Activated T-helper 2 cell treated with anti-CD3 and anti-CD28 coated beads, Interferon-gamma antibody, Interleukin-2, Interleukin-4, amounts not matched to agents 10 μg/mL and 5 μg/mL and 100 μg/mL, durations not matched to agents 14 hours and 24 hours and 36 hours (primary cell): ENCODE data around the gene CCDC102A. TPM values are rescaled to one million over a fixed set of nuclear protein-coding genes. Genes with fewer than 3 reads are reported as not detected.

Experiments used
- DNase-seq: peaks from one replicate; pipeline ENCODE4 v3.0.0; 2021; ENCODE audit warnings: low spot score
- H3K27ac Mint-ChIP-seq: one replicate; pipeline ENCODE4 v1.8.0; 2021; ENCODE audit warnings: mixed read lengths
- H3K27me3 Mint-ChIP-seq: one replicate; pipeline ENCODE4 v1.8.0; 2021; ENCODE audit warnings: low read depth, mixed read lengths
- H3K36me3 Mint-ChIP-seq: one replicate; pipeline ENCODE4 v1.8.0; 2021; ENCODE audit warnings: low read depth, mixed read lengths
- H3K4me1 Mint-ChIP-seq: one replicate; pipeline ENCODE4 v1.8.0; 2021; ENCODE audit warnings: low read depth, mixed read lengths
- H3K4me3 Mint-ChIP-seq: one replicate; pipeline ENCODE4 v1.8.0; 2021; ENCODE audit warnings: low read depth, mild to moderate bottlenecking, moderate library complexity, mixed read lengths
- H3K9me3 Mint-ChIP-seq: one replicate; pipeline ENCODE4 v1.8.0; 2021; ENCODE audit warnings: mixed read lengths
- intact Hi-C: fragments of 100-400 bp; cut with micrococcal nuclease; formaldehyde crosslinking; loops from one replicate; pipeline ENCODE4 v1.15.1; 2023
- total RNA-seq: library from RNA; stranded (reverse); gene quantifications from 2 replicates; pipeline ENCODE4 v1.2.3, GENCODE V29; 2022

CCDC102A gene
- total RNA-seq, 1 donor from 2014 or later, result 6.8 TPM

GRCh38 chr16:57479976-57480753 lies 56.2 kb downstream of the CCDC102A start:
- no peak overlapping the region for H3K27ac Mint-ChIP-seq
- DNase-seq, result no peak

GRCh38 chr16:57479205-57479975 lies 57.0 kb downstream of the CCDC102A start:
- Mint-ChIP-seq H3K4me1 (peaks cover 12% of the 10 kb centered on the region), H3K9me3 (no peaks in the 10 kb centered on the region), H3K27ac (no peak overlapping the region), H3K36me3 (no peaks in the 10 kb centered on the region), H3K27me3 (peaks cover 3% of the 10 kb centered on the region), H3K4me3 (no peak overlapping the region)
- intact Hi-C loops, result no loop called here
- DNase-seq, result no peak

More at GRCh38 chr16:57479976-57480753, 56.2 kb downstream of the CCDC102A start:
- peaks cover 7% of the 10 kb centered on the region for H3K27me3 Mint-ChIP-seq
- H3K36me3 Mint-ChIP-seq, result no peaks in the 10 kb centered on the region
- no peak overlapping the region for H3K4me3 Mint-ChIP-seq
- no peaks in the 10 kb centered on the region for H3K9me3 Mint-ChIP-seq
- intact Hi-C loops, result no loop called here
- H3K4me1 Mint-ChIP-seq, result peaks cover 11% of the 10 kb centered on the region

DNA sequence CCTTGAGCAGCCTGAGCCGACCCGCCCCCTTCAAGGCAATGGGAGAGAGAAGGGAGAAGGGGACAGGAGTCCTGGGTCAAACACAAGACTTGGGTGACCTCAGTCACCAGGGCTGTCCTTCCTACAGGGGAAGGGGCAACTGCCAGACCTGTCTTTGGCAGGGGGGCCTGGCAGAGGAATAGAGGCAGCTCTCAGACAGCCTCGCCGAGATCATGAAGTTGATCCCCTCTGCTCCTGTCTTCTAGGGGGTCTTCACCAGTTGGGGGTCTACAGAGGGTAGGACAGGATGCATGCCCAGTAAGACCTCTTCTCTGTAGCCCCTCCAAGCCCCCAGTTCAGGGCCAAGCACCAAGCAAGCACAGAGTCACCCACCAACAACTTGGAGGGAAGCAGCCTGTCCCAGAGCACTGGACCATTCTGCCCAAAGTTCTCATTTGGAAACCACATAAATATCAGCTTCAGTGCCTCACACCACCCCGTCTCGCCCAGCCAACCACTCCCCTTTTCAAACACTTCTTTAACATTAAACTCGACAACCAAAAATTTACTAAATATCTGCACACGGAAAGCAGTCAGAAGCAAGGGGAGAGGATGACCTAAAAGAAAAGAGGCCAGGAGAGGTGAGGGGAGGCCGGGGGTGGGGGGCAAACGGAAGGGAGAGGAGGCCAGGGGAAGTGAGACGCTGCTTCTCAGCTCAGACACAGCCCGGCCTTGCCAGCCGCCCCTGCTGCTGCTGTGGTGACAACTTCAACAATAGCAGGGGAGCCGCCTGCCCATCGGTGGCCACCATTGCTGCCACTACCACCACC lies 57.8 kb downstream of the CCDC102A start:
- DNase-seq, result no peak
- Mint-ChIP-seq H3K4me1 (peaks cover 12% of the 10 kb centered on the region), H3K4me3 (no peak overlapping the region), H3K27ac (no peak overlapping the region), H3K27me3 (peaks cover 3% of the 10 kb centered on the region), H3K9me3 (no peaks in the 10 kb centered on the region), H3K36me3 (no peaks in the 10 kb centered on the region)
- intact Hi-C loops, result no loop called here

DNA sequence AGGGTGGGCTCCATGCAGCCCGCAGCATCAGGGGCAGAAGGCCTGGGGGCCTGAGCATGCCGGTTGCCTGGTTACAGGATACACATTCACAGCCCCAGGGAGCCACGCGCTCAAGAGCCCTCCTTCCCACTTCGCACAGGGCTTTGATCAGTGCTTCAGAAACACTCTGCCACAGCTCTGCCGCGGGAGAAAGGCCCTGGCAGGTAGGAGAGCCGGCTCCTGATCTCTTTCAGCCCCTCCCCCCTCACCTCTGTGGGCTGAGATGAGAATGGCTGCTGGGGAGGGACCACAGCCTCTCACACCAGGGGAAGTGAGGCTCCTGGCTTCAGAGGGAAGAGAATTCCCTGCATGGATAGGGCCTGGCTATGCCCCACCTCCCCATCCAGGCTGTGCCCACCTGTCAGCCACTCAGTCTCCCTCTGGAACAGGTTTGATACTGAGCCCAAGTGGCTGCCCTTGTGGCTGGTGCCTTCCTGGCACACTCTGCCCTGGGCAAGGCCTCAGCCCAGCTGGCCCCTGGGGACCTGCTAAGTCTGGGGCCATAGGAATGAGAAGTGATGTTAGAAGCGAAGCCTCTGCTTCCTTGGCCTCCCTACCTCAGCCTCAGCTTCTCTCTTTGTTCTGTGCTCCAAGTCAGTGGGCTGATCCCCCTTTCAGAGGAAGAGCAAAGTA lies 58.7 kb downstream of the CCDC102A start:
- no peak for DNase-seq
- Mint-ChIP-seq H3K27me3 (peaks cover 3% of the 10 kb centered on the region), H3K9me3 (no peaks in the 10 kb centered on the region), H3K4me1 (peaks cover 12% of the 10 kb centered on the region), H3K36me3 (no peaks in the 10 kb centered on the region), H3K4me3 (no peak overlapping the region), H3K27ac (no peak overlapping the region)
- intact Hi-C loops, result no loop called here

- no peak overlapping the region for H3K4me3 Mint-ChIP-seq
- no peaks in the 10 kb centered on the region for H3K9me3 Mint-ChIP-seq
- peaks cover 4% of the 10 kb centered on the region for H3K36me3 Mint-ChIP-seq
- H3K4me1 Mint-ChIP-seq, result peaks cover 12% of the 10 kb centered on the region
- H3K27me3 Mint-ChIP-seq, result peaks cover 3% of the 10 kb centered on the region
- no peak overlapping the region for H3K27ac Mint-ChIP-seq
- no peak for DNase-seq
- intact Hi-C loops, result loop anchor here (1.0 kb wide), 1 partner anchor 10 kb away; the partner anchor contains the start of gene DOK4
These were observed 59.6 kb downstream of the CCDC102A start for GRCh38 chr16:57476546-57477410.

- Mint-ChIP-seq H3K27ac (peak overlapping the region; percentile 52), H3K4me1 (peaks cover 12% of the 10 kb centered on the region), H3K4me3 (peak overlapping the region; percentile 47)
These were observed 60.5 kb downstream of the CCDC102A start for GRCh38 chr16:57475711-57476339.

GRCh38 chr16:57474671-57475661 lies 61.4 kb downstream of the CCDC102A start:
- H3K36me3 Mint-ChIP-seq, result peaks cover 16% of the 10 kb centered on the region
- no peaks in the 10 kb centered on the region for H3K9me3 Mint-ChIP-seq
- peaks cover 12% of the 10 kb centered on the region for H3K4me1 Mint-ChIP-seq
- intact Hi-C loops, result loop anchor here (1.0 kb wide), 1 partner anchor 44 kb away; no protein-coding TSS in a partner anchor
- H3K4me3 Mint-ChIP-seq, result no peak overlapping the region
- H3K27me3 Mint-ChIP-seq, result peaks cover 3% of the 10 kb centered on the region
- no peak for DNase-seq
- H3K27ac Mint-ChIP-seq, result no peak overlapping the region

More at GRCh38 chr16:57475711-57476339, 60.5 kb downstream of the CCDC102A start:
- H3K27me3 Mint-ChIP-seq, result peaks cover 3% of the 10 kb centered on the region
- no peaks in the 10 kb centered on the region for H3K9me3 Mint-ChIP-seq
- intact Hi-C loops, result loop anchor here (1.0 kb wide), 2 partner anchors 10 to 43 kb away; partner anchors contain the start of gene DOK4
- peak; percentile 78 for DNase-seq
- H3K36me3 Mint-ChIP-seq, result peaks cover 10% of the 10 kb centered on the region

GRCh38 chr16:57473906-57474305 lies 62.5 kb downstream of the CCDC102A start:
- Mint-ChIP-seq H3K27ac (no peak overlapping the region), H3K4me3 (no peak overlapping the region), H3K4me1 (peaks cover 12% of the 10 kb centered on the region), H3K27me3 (no peaks in the 10 kb centered on the region), H3K36me3 (peaks cover 27% of the 10 kb centered on the region), H3K9me3 (no peaks in the 10 kb centered on the region)
- intact Hi-C loops, result no loop called here
- DNase-seq, result no peak

DNA sequence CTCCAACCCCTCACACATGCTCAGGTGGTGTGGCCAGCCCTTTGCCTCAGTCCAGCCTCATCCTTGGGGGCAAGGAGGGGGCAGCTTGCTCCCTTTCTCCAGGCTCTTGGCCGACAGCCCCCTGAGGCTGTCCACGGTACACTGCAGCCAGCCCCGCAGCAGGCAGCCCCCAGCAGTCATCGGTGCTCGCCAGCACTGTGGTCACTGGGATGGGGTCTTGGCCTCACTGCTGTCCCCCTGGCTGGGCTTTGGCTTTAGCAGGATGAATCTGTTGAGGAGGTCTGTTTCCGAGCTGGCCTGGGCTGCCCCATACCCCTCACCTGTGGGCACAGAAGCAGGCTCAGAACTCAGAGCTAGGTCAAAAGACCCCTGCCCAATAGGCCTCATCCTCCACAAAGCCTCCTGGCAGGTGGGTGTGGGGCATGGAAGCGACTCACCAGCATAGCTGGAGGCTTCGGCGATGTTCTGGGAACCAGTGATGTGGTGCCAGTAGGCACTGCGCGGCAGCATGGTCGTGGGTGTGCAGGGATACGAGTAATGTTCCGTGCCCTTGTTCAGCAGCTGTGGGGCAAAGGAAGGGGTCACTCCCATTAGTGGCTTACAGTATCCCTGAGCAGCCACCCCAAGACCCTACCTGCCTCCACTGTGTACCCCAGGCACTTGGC lies 63.1 kb downstream of the CCDC102A start:
- no peaks in the 10 kb centered on the region for H3K27me3 Mint-ChIP-seq
- no peak overlapping the region for H3K4me3 Mint-ChIP-seq
- H3K9me3 Mint-ChIP-seq, result no peaks in the 10 kb centered on the region
- H3K27ac Mint-ChIP-seq, result no peak overlapping the region
- peaks cover 33% of the 10 kb centered on the region for H3K36me3 Mint-ChIP-seq
- DNase-seq, result no peak
- intact Hi-C loops, result no loop called here
- H3K4me1 Mint-ChIP-seq, result peaks cover 14% of the 10 kb centered on the region

- H3K9me3 Mint-ChIP-seq, result no peaks in the 10 kb centered on the region
- H3K27me3 Mint-ChIP-seq, result no peaks in the 10 kb centered on the region
- peaks cover 15% of the 10 kb centered on the region for H3K4me1 Mint-ChIP-seq
- H3K36me3 Mint-ChIP-seq, result peaks cover 39% of the 10 kb centered on the region
- no peak overlapping the region for H3K4me3 Mint-ChIP-seq
- H3K27ac Mint-ChIP-seq, result peak overlapping the region; percentile 22
- intact Hi-C loops, result no loop called here
- DNase-seq, result no peak
These were observed 63.7 kb downstream of the CCDC102A start for GRCh38 chr16:57472665-57473060.
